Measurements from ENCODE around the gene SKOR1.

Gene SKOR1, protein sequence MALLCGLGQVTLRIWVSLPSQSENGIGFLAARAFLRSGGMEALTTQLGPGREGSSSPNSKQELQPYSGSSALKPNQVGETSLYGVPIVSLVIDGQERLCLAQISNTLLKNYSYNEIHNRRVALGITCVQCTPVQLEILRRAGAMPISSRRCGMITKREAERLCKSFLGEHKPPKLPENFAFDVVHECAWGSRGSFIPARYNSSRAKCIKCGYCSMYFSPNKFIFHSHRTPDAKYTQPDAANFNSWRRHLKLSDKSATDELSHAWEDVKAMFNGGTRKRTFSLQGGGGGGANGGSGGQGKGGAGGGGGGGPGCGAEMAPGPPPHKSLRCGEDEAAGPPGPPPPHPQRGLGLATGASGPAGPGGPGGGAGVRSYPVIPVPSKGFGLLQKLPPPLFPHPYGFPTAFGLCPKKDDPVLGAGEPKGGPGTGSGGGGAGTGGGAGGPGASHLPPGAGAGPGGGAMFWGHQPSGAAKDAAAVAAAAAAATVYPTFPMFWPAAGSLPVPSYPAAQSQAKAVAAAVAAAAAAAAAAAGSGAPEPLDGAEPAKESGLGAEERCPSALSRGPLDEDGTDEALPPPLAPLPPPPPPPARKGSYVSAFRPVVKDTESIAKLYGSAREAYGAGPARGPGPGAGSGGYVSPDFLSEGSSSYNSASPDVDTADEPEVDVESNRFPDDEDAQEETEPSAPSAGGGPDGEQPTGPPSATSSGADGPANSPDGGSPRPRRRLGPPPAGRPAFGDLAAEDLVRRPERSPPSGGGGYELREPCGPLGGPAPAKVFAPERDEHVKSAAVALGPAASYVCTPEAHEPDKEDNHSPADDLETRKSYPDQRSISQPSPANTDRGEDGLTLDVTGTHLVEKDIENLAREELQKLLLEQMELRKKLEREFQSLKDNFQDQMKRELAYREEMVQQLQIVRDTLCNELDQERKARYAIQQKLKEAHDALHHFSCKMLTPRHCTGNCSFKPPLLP

DNA sequence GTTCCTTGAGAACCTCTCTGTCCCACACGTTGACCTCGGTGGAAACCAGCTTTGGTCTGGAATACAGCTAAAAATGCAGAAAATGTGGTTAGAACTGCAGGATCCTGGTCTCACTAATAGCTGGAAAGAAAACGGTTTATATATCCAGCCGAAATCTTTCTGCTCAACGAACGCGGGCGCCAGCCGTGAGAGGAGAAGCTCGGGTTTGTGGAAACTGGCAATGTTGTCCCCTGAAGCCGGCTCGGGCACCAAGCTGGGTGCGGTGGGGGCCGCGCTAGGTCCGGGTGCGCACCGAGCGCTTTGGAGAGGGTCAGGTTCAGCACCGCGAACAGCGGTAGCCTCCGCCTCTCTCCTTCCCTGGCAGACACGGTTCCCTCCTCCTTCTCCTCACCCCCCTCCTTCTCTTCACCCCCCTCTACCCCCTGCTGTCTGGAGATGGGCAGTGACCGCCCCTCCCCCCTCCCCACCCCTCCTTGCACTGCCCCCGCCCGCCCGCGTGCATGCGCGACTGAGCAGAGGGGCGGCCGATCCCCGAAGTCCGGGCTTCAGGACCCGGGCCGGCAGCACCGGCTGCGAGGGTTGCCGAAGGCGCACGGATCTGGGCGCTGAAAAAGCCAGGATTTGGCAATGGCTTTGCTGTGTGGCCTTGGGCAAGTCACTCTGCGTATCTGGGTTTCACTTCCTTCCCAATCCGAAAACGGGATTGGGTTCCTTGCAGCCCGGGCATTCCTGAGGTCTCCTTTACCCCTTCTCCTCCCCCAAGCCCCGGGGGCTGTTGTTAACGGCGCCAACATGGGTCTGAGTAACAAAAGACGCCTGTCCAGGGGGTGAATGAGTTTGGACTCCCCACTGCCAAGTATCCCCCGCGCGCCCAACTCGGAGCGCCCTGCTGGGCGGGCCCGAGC is at the start of gene SKOR1:
Gene SKOR1 (plus strand): TSS at position 534 of the 905 bp plus-strand sequence. CDS start 94 bp downstream, at position 628.
- DNase-seq = no peak

DNA sequence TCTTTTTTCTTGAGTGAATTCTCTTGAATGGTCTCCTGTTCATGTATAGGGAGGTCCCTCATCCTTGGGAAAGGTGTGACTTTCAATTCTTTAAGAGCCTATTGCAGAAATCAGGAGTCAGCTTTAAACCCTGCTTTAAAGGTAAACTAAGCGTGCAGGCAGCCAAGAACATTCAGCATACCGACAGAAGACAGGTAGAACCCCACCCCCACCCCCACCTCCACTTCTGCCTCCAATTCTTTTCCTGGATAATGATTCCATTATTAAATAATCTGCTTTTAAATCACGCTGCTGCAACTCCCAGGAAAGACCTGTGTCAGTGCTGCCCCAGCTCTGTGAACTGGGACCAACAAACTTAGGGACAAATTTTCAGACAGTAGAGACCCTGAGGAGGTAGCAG is 49.3 kb upstream of the SKOR1 start:
- DNase-seq = no peak

DNA sequence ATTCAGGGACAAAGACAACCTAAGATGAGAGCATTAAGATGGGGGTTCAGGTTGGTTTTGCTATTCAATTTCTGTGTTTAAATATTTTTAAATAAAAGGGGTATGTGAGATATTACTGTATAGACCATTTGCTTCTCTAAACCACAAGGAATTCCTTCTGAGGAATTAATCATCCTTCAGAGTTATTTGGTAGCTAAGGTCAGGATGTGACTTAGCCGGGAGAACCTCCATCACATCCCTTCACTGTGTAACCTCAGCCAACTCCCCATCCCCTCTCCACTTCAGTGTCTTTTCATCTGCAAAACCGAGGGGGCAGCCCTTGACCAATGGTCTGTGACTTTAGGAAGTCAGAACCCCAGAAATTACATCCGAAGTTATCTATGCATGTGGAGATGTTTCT is 48.7 kb upstream of the SKOR1 start:
- DNase-seq = no peak

DNA sequence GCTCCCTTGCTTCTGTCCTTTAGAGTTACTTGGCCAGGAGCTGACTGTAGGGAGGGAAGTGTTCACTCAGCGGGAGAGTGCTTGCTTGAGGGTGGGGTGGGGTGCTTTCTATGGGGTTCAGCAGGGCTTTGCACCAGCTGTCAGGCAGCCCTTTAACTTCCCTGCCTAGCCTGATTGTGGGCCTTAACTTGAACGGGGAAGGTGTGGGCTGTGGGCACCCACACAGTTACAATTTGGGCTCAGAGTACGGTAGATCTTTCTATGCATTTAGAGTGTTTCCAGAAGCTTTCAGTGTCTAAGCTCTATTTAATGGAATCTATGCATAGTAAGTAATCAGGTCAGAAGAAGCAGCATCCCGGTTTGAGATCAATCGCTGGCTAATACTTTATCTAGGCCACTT is 48.2 kb upstream of the SKOR1 start:
- no peak for DNase-seq

DNA sequence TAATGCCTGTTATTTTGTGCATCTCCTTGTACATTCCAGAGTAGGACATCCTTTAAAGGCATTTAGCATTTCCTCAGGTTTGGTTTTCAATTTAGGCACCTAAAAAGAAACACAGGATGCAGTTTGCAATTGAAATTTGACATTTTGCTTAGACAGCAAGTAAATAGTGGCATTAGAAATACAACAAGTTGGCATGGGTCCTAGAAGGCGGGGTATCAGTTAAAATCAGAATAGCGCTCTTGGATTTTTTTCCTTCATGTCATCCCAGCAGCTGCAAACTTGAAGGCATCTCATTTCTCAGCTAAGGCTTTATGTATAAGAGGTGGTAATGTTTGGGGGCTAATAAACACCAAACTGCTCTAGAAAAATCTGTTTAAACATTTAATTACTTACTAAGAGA is 47.5 kb upstream of the SKOR1 start:
- peak; percentile 67 for DNase-seq

DNA sequence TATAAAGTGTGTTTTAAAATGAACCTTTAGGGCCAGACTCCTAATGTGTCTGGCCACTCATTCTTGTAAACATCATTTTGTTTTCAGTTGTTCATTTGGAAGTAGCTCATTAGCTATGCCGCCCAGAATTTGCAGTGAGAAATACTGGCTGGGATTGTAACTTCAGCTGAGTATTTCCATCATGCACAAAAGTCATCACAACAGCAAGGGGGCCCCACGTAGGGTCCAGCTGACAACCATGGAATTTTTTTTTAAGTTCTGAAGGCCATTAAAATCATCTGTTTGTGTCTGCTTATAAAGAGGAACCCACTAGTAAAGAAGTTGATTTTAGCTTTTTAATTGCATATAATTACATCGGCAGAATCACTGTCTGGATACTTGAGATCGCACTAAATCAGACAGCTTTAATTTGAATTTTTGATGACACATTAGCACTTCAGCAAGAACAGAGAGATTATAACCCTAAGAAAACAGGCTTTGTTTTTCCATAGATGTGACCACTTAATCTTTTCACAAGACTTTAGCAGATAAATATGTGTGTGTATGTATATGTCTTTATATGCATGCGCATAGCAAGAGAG is 46.3 kb upstream of the SKOR1 start:
- no peak for DNase-seq

DNA sequence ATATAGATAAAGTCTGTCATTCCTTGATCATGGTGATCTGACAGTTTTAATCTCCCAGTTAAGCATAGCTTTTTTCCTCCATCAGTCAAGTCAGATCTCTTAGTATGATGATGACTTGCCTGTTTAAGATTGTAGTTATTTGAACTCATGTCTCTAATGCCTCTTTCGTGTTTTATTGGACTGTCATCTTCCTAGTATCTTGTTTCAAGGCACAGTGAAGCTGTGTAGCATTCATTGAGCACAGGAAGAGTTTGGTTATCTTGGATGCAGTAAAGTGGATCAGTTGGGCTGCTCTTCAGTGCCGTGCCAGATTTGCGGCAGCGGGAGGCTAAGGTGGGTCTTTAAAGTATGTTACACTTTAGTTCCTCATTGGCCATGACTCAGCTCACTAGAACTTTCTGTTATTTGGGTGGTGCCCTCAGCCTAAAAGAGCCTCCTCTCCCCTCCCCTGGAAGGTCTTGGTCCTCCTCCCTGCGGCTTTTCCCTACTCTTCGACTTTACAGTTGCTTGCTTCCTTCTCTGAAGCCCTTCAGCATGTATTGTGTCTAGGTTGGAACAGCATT is 45.7 kb upstream of the SKOR1 start:
- DNase-seq = no peak

DNA sequence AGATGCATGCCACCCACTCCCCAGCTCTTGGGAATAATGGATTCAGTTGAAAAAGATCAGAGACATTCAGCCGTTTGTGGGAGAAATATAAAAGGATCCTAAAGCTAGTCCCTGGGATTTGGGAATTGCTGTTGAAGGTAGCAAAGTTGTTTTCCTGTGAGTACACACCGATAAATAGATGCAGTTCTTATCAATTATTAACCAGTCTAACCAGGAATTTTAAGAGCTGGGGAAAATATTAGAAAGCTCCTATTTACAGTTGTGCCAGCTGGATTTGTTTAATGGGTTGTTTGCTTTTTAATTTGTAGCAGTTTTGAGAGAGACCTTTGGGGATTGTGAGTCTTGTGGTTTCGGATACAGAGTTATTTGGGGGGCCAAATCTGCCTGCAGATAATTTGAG is 44.2 kb upstream of the SKOR1 start:
- no peak for DNase-seq

DNA sequence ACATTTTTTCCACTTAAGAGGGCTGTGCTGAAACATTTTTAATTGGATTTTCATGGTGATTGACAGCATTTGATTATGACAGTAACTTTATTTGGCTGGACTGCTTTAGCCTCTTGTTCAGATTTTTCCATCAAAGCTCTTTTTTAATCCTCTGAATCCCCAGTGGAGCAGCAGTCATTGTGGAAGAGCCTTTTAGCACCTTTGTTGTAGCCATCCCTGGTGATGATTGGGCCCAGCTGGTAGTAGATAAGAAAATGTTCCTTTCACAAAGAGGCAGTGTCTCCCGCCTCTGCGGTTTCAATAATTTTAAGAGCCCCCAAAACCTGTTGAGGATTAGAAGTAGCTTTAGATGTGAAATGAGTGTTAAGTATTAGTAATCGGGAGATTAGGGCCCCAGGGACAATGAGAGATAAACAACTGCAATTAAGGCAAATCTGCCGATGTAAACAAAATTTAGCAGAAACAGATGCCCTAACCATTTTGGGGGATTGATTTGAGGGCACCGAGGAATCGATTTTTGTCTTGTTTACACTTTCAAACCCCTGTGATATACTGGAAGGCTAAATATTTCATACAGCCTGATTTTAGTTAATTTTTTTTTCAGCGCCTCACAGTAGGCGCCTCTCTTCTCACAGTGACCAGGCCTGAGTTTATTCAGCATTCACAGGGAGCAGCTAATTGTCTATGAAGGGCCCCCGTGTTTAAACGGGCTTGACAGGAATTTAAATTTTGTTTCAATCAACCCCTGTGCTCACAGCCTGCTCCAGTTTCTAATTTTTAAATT is 43.2 kb upstream of the SKOR1 start:
- no peak for DNase-seq

DNA sequence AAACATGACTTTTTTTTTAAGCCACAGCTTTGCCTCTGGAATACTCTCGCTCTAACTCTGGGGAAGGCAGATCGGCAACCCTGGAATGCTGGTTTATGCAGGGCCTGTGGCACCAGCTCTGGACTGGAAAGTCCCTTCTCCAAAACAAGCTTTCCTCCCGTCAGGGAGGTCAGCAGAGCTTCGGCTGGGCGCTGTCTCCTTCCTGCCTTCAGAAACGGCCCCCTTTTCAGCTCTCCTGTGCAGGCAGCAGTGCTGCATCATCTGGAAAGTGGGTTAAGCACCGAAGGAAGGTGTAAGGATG is 42.7 kb upstream of the SKOR1 start:
- DNase-seq = no peak

DNA sequence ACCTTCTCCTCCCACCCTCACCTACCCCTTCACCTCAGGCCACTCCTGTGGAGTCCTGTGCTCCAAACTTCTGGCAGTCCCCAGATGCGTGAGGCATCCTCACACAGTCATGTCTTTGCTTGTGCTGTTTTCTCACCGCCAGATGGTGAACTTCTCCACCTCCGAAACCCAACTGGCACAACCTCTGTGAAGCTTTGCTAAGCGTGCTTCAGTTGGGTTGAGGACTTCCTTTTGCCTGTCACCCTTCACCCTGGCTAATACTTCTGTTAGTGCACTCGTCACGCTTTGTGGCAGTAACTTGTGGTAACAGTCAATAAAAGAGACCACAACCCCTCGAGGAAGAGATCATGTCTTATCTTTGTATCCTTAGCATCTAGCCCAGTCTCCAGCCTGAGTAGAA is 42.0 kb upstream of the SKOR1 start:
- DNase-seq = peak; percentile 89

DNA sequence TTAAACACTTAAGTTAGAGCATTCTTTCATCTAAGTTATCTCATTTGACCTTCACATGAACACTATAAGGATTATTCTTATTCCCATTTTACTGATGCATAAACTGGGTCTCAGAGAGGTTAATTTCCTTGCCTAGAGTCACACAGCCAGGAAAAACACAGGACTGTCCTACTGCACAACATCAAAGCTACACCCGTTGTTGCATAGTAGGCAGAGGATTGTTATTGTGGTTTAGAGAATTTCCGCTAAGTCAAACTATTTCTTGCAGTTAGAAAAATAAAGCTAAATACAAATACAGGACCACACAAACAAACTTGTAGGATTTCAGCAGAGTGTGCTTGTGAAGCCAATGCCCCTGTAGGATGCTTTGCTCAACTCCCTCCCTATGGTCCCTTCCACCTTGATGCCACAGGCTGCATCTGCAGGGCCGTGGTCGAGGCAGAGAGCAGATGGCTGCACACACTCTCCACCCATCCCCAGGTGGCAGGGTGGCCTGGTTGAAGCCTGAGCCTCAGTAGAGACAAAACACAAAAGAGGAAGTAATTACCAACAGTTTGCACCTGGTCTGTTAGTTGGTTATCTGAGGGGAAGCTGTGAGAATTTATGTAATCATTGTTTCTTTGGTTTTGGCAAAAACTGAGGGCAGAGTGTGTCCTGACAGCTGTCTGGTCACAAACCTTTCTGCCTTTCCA is 41.1 kb upstream of the SKOR1 start:
- peak; percentile 99 for DNase-seq

DNA sequence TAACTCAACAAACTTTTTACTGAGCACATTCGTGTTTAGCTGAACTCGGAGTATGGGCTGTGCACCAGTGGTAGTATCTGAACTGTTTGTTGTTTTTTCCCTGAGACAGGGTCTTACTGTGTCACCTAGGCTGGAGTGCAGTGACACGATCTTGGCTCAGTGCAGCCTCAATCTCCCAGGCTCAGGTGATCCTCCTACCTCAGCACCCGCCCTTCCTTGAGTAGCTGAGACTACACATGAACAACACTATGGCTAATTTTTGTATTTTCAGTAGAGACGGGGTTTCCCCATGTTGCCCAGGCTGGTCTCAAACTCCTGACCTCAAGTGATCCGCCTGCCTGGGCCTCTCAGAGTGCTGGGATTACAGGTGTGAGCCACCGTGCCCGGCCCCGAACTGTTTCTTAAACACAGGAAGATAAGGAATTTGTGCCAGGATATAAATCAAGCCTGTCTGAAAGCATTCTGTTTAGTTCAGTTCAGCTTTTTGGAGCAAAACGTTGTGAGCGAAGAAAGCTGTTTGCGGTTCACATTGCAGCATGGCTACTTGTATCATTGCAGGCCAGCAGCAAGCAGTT is 40.4 kb upstream of the SKOR1 start:
- DNase-seq = peak; percentile 60

DNA sequence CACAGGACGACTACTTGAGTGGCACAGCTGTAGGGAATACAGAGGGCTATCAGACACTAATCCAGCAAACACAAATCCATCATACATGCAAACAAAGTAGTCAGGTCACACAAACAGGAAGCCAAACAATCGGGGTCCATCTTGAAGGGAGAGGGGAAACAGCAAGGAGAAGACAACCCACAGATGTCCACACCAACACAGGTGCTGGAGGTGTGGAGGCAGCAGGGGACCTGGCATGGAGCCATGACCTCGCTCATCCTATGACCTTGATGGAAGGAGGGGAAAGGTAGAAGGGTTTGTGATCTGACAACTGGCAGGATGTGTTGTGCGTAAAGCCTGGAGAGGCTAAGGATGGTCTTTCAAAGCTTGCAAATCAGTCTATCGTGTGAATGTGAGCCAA is 39.9 kb upstream of the SKOR1 start:
- DNase-seq = peak; percentile 87

DNA sequence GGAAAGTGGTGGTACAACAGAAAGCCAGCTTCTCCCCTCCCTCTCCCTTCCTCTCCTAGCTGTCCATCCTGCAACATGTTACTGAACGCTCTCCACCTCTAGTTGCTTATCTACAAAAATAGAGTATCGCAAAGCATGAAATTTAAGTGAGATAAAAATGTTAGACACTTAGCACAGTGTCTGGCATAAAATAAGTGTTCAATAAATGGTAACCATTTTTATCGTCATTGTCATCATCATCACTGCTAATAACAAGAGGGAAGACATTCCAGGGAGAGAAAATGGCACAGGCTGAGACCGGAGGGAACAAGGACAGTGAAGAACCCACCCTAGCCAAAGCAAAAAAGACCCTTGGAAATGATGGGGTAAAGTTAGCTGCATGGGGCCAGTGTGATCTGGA is 38.7 kb upstream of the SKOR1 start:
- DNase-seq = no peak

DNA sequence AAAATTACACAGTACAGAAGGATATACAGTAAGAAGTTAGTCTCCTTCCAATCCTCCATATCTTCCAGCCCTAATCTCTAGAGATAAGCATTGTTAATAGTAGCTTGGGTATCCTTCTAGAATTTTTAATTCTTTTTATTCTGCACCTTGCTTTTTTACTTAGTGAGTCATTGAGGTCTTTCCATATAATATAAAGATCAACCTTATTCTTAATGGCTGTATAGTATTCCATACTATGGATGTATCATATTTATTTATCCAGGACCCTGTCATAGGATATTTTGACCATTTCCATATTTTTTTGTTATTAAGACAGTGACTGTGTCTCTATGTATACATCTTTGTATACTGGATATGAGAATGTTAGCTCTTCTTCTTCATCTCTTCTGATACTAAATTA is 36.3 kb upstream of the SKOR1 start:
- DNase-seq = no peak

DNA sequence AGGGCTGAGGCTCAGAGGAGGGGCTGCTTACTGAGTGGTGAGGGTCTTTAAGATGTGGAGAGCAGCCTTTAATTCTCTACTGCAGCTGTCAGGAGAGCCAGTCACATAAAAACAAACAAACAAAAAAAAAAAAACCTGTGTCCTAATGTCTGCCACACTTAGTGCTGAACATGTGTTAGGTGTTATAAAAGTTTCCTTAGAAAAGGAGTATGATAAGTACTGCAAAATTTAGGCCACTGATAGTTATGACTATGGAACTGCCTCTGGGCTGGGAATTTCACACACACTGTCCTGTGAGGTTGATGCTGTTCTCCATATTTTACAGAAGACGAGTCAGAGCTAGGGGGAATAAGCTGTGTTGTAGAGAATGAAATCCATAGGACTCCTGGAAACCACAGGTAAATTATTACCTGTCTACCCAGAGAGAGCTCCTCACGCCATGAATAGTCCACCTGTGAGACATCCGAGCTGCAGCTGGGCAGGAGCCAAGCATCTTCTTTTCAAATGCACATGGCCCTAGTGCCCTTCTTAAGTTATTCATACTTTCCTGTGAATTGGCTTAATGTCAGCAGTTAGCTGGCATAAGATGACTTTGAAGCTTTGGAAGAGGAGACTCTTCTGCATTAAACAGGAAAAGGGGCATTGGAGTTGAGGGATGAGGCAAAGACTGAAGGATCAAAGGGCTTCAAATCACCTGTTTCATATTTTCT is 34.5 kb upstream of the SKOR1 start:
- DNase-seq = no peak

DNA sequence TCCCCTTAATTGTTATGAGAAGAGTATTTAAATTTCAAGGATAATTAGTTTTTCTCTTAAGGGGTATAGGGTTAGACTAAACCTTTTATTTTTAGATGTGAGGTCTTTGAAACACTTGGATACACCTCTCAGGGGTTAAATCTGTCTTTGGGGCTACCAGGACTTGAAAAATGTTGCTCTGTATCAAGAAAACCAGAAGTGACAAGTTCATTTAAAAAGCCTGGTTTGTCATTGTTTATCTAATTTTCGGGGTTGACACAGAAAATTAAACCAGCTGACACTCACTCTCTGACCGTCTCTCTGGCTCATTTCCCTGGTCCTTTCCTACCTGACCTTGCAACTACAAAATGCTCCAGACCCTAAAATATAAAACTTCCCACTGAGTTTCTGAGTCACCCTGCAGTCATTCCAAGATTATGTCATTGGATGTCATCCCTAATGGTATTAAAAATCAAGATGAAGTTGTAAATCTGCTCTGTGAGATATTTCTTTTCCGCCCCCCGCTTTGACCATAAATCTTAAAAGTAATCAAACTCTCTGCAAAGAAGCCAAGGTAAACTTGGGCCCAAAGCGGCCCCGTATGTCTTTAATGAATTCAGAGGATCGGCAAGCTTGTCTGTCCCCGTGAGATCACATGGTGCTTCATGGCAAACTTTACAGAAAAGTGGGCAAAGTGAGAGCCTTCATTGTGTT is 32.9 kb upstream of the SKOR1 start:
- DNase-seq = no peak
